ENCODE data around the gene LIMD2.

- TF ChIP-seq CTCF (tag by site-specific recombination; IDR thresholded peaks at IDR 0.05) = no peak
- no peak for TF ChIP-seq PRDM2 (tag by site-specific recombination; IDR thresholded peaks at IDR 0.05; ENCODE audit: borderline replicate concordance)
- TF ChIP-seq MEIS1 (CRISPR knock-in tag; IDR thresholded peaks at IDR 0.05; ENCODE audit: borderline replicate concordance) = no peak
- TF ChIP-seq SALL2 (tag by site-specific recombination; IDR thresholded peaks at IDR 0.05; ENCODE audit: borderline replicate concordance) = no peak
- no peak for TF ChIP-seq ZNF518A (tag by site-specific recombination; conservative IDR thresholded peaks at IDR 0.05; ENCODE audit: low read depth)
- TF ChIP-seq KLF7 (tag by site-specific recombination; IDR thresholded peaks at IDR 0.05; ENCODE audit: borderline replicate concordance) = no peak
- TF ChIP-seq ZNF214 (tag by site-specific recombination; IDR thresholded peaks at IDR 0.05; ENCODE audit: borderline replicate concordance) = no peak
- TF ChIP-seq ZNF391 (tag by site-specific recombination; IDR thresholded peaks at IDR 0.05; ENCODE audit: borderline replicate concordance, low read depth) = no peak
Observed at GRCh38 chr17:63686138-63686685, 13.7 kb downstream of the LIMD2 start.
